Fibroblast of lung (primary cell): Measurements from ENCODE around the gene NHSL1. TPM values are rescaled to one million over a fixed set of nuclear protein-coding genes. Genes with fewer than 3 reads are reported as not detected.

Experiments
- DNase-seq, 2 donors: peaks; one replicate each; pipeline versions ENCODE4 v3.0.0 to v3.0.0-alpha.2; 2010; ENCODE audit warnings: low read depth in 2 of 2
- H2AFZ ChIP-seq: 2 replicates; pipeline ENCODE4 v1.5.1; 2012; ENCODE audit warnings: low read length, control low read depth, inconsistent platforms
- H3K27ac ChIP-seq: 2 replicates; pipeline ENCODE4 v1.5.1; 2011; ENCODE audit warnings: low read length, control low read depth; ENCODE audit not compliant: insufficient read depth
- H3K27me3 ChIP-seq: 2 replicates; pipeline ENCODE4 v1.5.1; 2011; ENCODE audit warnings: mild to moderate bottlenecking, low read length; ENCODE audit not compliant: control insufficient read depth, insufficient read depth
- H3K36me3 ChIP-seq: 2 replicates; pipeline ENCODE4 v1.5.1; 2011; ENCODE audit warnings: low read length; ENCODE audit not compliant: control insufficient read depth, insufficient read depth
- H3K4me1 ChIP-seq: 2 replicates; pipeline ENCODE4 v1.5.1; 2011; ENCODE audit warnings: low read length; ENCODE audit not compliant: control insufficient read depth, insufficient read depth; ENCODE audit errors: extremely low read depth
- H3K4me2 ChIP-seq: 2 replicates; pipeline ENCODE4 v1.5.1; 2011; ENCODE audit warnings: low read length, control low read depth; ENCODE audit not compliant: insufficient read depth; ENCODE audit errors: extremely low read depth
- H3K4me3 ChIP-seq, 4 experiments: fragments of 200-600 bp in 1 of 4; sonication (generic) in 1 of 4; replicated peaks in 1 of 4; 2 replicates each; pipeline ENCODE4 v1.5.1; 2011 to 2016; ENCODE audit warnings: low read length in 4 of 4, low read depth in 3 of 4, mild to moderate bottlenecking in 3 of 4, control low read depth in 2 of 4, inconsistent platforms in 1 of 4, mixed read lengths in 1 of 4; ENCODE audit not compliant: insufficient read depth in 1 of 4; ENCODE audit errors: control extremely low read depth in 1 of 4
- H3K79me2 ChIP-seq: 2 replicates; pipeline ENCODE4 v1.5.1; 2012; ENCODE audit warnings: mild to moderate bottlenecking, low read length, inconsistent platforms; ENCODE audit not compliant: control insufficient read depth, insufficient read depth
- H3K9ac ChIP-seq: 2 replicates; pipeline ENCODE4 v1.5.1; 2011; ENCODE audit warnings: mild to moderate bottlenecking, low read length, control low read depth; ENCODE audit not compliant: insufficient read depth
- H3K9me3 ChIP-seq: 2 replicates; pipeline ENCODE4 v1.5.1; 2012; ENCODE audit warnings: low read depth, low read length; ENCODE audit not compliant: control insufficient read depth, insufficient read depth
- H4K20me1 ChIP-seq: 2 replicates; pipeline ENCODE4 v1.5.1; 2011; ENCODE audit warnings: low read length; ENCODE audit not compliant: control insufficient read depth, insufficient read depth; ENCODE audit errors: extremely low read depth
- EZH2 ChIP-seq: IDR thresholded peaks from 2 replicates; pipeline ENCODE4 v1.5.1; 2012; ENCODE audit warnings: low read length, control low read depth, mild to moderate bottlenecking; ENCODE audit errors: missing control alignments
- polyA plus RNA-seq, 2 donors: library from polyadenylated mRNA; depleted of rRNA in 1 of 2; stranded (reverse) in 1 of 2; unstranded in 1 of 2; fragments of >200 nt; gene quantifications; 2 replicates each; pipeline ENCODE4 v1.2.1, GENCODE V29; 2011 to 2012; ENCODE audit warnings: missing spikeins in 1 of 2
- total RNA-seq: library from RNA; depleted of rRNA; stranded (reverse); fragments of >200 nt; gene quantifications from 2 replicates; pipeline ENCODE4 v1.2.1, GENCODE V29; 2014
- TF ChIP-seq, protein P1 (sequence below), 2 donors: IDR thresholded peaks in 1 of 2; conservative IDR thresholded peaks in 1 of 2; 1 replicate in 1 of 2; 2 replicates in 1 of 2; pipeline ENCODE4 v1.5.1; 2011 to 2012; ENCODE audit warnings: low read length in 2 of 2, control low read depth in 1 of 2, inconsistent platforms in 1 of 2, low read depth in 1 of 2, mild to moderate bottlenecking in 1 of 2

NHSL1 gene
- total and polyA plus RNA-seq, 2 donors (not counting 1 experiment from before 2014, with no cell fraction given): 9.5 to 10.6 TPM

DNA sequence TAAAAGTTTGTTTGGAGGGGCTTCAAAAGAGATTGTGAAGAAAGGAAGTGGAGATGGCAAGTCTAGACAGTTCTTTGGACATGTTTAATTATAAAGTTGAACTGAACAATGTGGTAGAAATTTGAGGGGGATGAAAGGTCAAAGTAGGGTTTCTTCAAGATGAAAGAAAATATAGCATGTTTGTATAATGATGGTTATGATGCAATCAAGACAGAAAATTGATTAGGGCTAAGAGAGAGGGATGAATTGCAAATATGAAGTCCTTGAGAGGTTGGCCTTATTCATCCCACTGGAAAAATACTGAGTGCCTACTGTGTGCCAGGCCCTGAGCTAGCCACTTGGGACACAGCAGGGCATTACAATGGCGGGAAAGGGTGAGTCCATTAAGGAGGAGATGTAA lies 37.6 kb downstream of the NHSL1 start:
- Histone ChIP-seq H3K9ac (no peak overlapping the region), H3K36me3 (peaks cover 4% of the 10 kb centered on the region), H4K20me1 (no peaks in the 10 kb centered on the region), H3K27ac (no peak overlapping the region), H3K4me1 (peaks cover 6% of the 10 kb centered on the region), H3K9me3 (no peaks in the 10 kb centered on the region), H3K27me3 (no peaks in the 10 kb centered on the region), H2AFZ (no peak overlapping the region), H3K4me2 (no peak overlapping the region), H3K79me2 (no peaks in the 10 kb centered on the region), H3K4me3 (no peak overlapping the region)
- TF ChIP-seq, protein P1, sequence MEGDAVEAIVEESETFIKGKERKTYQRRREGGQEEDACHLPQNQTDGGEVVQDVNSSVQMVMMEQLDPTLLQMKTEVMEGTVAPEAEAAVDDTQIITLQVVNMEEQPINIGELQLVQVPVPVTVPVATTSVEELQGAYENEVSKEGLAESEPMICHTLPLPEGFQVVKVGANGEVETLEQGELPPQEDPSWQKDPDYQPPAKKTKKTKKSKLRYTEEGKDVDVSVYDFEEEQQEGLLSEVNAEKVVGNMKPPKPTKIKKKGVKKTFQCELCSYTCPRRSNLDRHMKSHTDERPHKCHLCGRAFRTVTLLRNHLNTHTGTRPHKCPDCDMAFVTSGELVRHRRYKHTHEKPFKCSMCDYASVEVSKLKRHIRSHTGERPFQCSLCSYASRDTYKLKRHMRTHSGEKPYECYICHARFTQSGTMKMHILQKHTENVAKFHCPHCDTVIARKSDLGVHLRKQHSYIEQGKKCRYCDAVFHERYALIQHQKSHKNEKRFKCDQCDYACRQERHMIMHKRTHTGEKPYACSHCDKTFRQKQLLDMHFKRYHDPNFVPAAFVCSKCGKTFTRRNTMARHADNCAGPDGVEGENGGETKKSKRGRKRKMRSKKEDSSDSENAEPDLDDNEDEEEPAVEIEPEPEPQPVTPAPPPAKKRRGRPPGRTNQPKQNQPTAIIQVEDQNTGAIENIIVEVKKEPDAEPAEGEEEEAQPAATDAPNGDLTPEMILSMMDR (conservative IDR thresholded peaks at IDR 0.05 in 1 of 2, IDR thresholded peaks at IDR 0.05 in 1 of 2; ENCODE audit: low read depth in 1 of 2, low read length in 2 of 2): no peak
- TF ChIP-seq EZH2: no peak
- no peak for DNase-seq

DNA sequence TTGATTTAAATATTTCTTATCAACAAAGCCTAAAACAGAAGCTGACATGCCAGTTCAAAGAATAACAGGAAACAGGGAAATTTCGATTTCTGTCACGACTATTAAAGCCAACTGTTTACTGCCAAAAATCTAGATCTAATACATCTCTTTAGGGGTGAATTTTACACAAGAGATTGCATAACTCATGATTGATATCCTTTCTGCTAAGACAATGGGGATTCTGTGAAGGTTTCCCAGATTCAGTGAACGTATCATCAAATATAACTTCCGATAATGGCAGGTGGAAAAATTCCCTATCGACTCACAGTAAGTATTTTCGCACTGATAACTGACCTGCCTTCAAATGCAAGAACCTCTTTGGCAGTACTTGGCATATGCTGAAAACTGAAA lies 42.9 kb downstream of the NHSL1 start:
- Histone ChIP-seq H3K9ac (no peak overlapping the region), H4K20me1 (no peaks in the 10 kb centered on the region), H3K79me2 (no peaks in the 10 kb centered on the region), H3K36me3 (no peaks in the 10 kb centered on the region), H3K9me3 (no peaks in the 10 kb centered on the region), H3K27me3 (no peaks in the 10 kb centered on the region), H3K27ac (no peak overlapping the region), H3K4me2 (no peak overlapping the region), H2AFZ (no peak overlapping the region), H3K4me3 (no peak overlapping the region), H3K4me1 (no peaks in the 10 kb centered on the region)
- TF ChIP-seq, protein P1 (conservative IDR thresholded peaks at IDR 0.05 in 1 of 2, IDR thresholded peaks at IDR 0.05 in 1 of 2; ENCODE audit: low read depth in 1 of 2, low read length in 2 of 2): no peak
- TF ChIP-seq EZH2: no peak
- no peak for DNase-seq

DNA sequence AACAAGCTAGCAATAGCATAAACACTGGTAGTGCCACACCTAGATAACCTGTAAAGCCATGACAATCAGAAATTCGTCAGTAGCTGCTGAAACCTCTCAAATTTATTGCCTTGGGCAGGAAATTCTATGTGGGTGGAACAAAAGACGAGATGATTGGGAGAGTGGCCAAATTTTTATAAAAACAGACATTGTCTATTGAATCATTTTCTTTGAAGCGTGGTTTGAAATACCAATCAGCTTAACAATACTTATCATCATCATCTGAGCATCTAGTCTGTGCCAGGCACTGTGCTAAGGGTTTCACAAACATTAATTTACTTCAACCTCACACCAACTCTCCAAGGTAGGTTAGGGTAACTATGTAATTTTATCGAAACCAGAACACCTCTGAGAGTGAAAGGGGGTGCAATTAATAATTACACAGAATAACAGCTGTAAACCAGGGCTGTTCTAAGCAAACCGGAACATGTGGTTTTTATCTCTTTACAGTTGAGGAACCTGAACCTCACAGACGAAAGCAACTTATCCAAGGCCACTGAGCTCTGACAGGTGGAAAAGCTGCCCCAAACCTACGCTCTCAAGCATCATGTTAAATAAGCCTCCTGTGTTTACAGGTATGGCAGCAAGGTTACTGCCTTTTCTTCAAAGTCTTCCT lies 43.4 kb downstream of the NHSL1 start:
- peak in 1 of 2 donors; percentile 75 for DNase-seq
- H3K27ac ChIP-seq: no peak overlapping the region
- H2AFZ ChIP-seq: no peak overlapping the region
- no peaks in the 10 kb centered on the region for H3K36me3 ChIP-seq
- H3K79me2 ChIP-seq: no peaks in the 10 kb centered on the region
- H3K4me1 ChIP-seq: no peaks in the 10 kb centered on the region
- no peak overlapping the region for H3K4me3 ChIP-seq
- H3K9ac ChIP-seq: no peak overlapping the region
- TF ChIP-seq, protein P1 (conservative IDR thresholded peaks at IDR 0.05 in 1 of 2, IDR thresholded peaks at IDR 0.05 in 1 of 2; ENCODE audit: low read depth in 1 of 2, low read length in 2 of 2): no peak
- TF ChIP-seq EZH2: no peak
- no peaks in the 10 kb centered on the region for H3K27me3 ChIP-seq
- no peaks in the 10 kb centered on the region for H4K20me1 ChIP-seq
- H3K9me3 ChIP-seq: no peaks in the 10 kb centered on the region
- H3K4me2 ChIP-seq: no peak overlapping the region
